GM19240 (cell line): ENCODE measurements around the gene URM1.

Experiments
- DNase-seq: peaks from one replicate; pipeline ENCODE4 v3.0.0; 2011; ENCODE audit warnings: low spot score; ENCODE audit not compliant: insufficient read length

The URM1 gene

GRCh38 chr9:128428644-128429512 is 57.7 kb downstream of the URM1 start:
- no peak for DNase-seq

- DNase-seq: no peak
These were observed 58.4 kb downstream of the URM1 start for GRCh38 chr9:128429513-128430086.

GRCh38 chr9:128431207-128431606 is 60.0 kb downstream of the URM1 start:
- no peak for DNase-seq

GRCh38 chr9:128434340-128434739 is 63.2 kb downstream of the URM1 start:
- DNase-seq: no peak

- DNase-seq: no peak
These were observed 64.4 kb downstream of the URM1 start for GRCh38 chr9:128435611-128436010.

- DNase-seq: peak; percentile 92
These were observed 67.4 kb downstream of the URM1 start for GRCh38 chr9:128438343-128439109.

GRCh38 chr9:128439273-128439672 is 68.1 kb downstream of the URM1 start:
- DNase-seq: no peak
